ENCODE data around the gene XRN2. TPM values are rescaled to one million over a fixed set of nuclear protein-coding genes. Genes with fewer than 3 reads are reported as not detected.
"Not testable (repeated sequence)": the region's sequence is repeated elsewhere in the genome, so short reads cannot be mapped to it uniquely, and the experiment has no call there.

The XRN2 gene
- total RNA-seq, 1 experiment from 2014 or later, result 118 TPM

DNA sequence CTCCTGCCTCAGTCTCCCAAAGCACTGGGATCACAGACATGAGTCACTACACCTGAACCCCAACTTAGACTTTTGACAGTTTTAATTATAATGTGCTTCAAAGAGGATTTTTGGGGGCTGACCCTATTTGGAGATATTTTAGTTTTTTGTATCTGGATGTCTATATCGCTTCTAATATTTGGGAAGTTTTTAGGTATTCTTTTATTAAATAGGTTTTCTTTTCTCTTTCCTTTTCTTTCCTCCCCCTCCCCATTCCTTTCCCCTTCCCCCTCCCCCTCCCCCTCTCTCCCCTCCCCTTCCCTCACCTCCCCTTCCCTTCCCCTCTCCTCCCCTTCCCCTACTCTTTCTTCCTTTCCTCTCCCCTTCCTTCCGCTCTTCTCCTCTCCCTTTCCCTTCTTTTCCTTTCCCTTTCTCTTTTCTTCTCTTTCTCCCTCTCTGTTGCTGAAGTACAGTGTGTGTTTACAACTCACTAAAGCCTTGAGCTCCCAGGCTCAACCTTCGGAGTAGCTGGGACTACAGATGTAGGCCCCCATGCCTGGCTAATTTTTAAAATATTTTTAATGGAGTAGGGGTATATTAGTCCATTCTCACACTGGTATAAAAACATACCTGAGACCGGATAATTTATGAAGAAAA is 118.6 kb downstream of the XRN2 start (continued):
- TF ChIP-seq, protein P1, sequence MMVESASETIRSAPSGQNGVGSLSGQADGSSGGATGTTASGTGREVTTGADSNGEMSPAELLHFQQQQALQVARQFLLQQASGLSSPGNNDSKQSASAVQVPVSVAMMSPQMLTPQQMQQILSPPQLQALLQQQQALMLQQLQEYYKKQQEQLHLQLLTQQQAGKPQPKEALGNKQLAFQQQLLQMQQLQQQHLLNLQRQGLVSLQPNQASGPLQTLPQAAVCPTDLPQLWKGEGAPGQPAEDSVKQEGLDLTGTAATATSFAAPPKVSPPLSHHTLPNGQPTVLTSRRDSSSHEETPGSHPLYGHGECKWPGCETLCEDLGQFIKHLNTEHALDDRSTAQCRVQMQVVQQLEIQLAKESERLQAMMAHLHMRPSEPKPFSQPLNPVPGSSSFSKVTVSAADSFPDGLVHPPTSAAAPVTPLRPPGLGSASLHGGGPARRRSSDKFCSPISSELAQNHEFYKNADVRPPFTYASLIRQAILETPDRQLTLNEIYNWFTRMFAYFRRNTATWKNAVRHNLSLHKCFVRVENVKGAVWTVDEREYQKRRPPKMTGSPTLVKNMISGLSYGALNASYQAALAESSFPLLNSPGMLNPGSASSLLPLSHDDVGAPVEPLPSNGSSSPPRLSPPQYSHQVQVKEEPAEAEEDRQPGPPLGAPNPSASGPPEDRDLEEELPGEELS (CRISPR knock-in tag; IDR thresholded peaks at IDR 0.05), result no peak
- no peak for TF ChIP-seq SP1 (CRISPR knock-in tag; conservative IDR thresholded peaks at IDR 0.05)
- TF ChIP-seq, protein P2, sequence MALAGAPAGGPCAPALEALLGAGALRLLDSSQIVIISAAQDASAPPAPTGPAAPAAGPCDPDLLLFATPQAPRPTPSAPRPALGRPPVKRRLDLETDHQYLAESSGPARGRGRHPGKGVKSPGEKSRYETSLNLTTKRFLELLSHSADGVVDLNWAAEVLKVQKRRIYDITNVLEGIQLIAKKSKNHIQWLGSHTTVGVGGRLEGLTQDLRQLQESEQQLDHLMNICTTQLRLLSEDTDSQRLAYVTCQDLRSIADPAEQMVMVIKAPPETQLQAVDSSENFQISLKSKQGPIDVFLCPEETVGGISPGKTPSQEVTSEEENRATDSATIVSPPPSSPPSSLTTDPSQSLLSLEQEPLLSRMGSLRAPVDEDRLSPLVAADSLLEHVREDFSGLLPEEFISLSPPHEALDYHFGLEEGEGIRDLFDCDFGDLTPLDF (CRISPR knock-in tag; IDR thresholded peaks at IDR 0.05), result no peak
- no peak for TF ChIP-seq SMAD4 (CRISPR knock-in tag; IDR thresholded peaks at IDR 0.05)
- TF ChIP-seq KAT7 (CRISPR knock-in tag; IDR thresholded peaks at IDR 0.05; ENCODE audit: borderline replicate concordance), result no peak
- no peak for TF ChIP-seq ZNF396 (CRISPR knock-in tag; IDR thresholded peaks at IDR 0.05; ENCODE audit: borderline replicate concordance)
- TF ChIP-seq, protein P3, sequence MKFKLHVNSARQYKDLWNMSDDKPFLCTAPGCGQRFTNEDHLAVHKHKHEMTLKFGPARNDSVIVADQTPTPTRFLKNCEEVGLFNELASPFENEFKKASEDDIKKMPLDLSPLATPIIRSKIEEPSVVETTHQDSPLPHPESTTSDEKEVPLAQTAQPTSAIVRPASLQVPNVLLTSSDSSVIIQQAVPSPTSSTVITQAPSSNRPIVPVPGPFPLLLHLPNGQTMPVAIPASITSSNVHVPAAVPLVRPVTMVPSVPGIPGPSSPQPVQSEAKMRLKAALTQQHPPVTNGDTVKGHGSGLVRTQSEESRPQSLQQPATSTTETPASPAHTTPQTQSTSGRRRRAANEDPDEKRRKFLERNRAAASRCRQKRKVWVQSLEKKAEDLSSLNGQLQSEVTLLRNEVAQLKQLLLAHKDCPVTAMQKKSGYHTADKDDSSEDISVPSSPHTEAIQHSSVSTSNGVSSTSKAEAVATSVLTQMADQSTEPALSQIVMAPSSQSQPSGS (CRISPR knock-in tag; IDR thresholded peaks at IDR 0.05; ENCODE audit: borderline replicate concordance, low read depth), result no peak

DNA sequence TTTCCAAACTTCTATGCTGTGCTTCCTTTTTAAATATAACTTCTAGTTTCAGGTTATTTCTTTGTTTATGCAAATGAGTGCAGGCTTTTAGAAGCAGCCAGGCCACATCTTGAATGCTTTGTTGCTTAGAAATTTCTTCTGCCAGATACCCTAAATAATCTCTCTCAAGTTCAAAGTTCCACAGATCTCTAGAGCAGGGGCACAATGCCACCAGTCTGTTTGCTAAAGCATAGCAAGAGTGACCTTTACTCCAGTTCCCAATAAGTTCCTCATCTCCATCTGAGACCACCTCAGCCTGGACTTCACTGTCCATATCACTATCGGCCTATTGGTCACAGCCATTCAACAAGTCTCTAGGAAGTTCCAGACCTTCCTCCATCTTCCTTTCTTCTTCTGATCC is 120.6 kb downstream of the XRN2 start:
- H3K4me1 Mint-ChIP-seq, CTCF ChIA-PET: not testable (repeated sequence)
- H3K36me3 Mint-ChIP-seq, result peaks cover 11% of the 10 kb centered on the region; the same call in 1 of the 2 replicates

DNA sequence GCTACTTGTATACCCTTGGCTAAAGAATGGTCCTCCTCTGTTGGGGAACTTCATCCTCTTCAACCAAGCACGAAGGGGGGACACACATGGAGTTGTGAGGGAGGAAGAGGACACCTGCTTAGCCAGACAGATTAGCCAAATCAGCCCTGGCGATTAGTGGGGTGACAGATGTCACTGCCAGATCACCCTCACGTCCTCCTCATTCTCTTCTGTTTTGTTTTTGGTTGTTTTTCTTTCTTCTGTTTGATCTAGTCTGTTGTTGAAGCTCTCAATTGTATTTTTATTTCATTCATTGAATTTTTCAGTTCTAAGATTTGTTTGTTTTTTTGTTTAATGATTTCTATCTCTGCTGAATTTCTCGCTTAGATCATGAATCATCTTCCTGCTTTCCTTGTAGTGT is 121.7 kb downstream of the XRN2 start:
- H3K4me1 Mint-ChIP-seq, result no peaks in the 10 kb centered on the region
- no peak overlapping the region for H3K27ac Mint-ChIP-seq
- DNase-seq (ENCODE audit: low spot score) (no peak), ATAC-seq (no peak)
- no peaks in the 10 kb centered on the region; the same call in 1 of the 2 replicates for H3K27me3 Mint-ChIP-seq (ENCODE audit: low read depth)
- no peak overlapping the region for H3K4me3 Mint-ChIP-seq
- H3K36me3 Mint-ChIP-seq, result peaks cover 11% of the 10 kb centered on the region; the same call in 1 of the 2 replicates
- CTCF ChIA-PET, result no interaction called here
- POLR2A ChIA-PET, result no interaction called here
- peaks cover 27% of the 10 kb centered on the region for H3K9me3 Mint-ChIP-seq
- TF ChIP-seq, protein P4, sequence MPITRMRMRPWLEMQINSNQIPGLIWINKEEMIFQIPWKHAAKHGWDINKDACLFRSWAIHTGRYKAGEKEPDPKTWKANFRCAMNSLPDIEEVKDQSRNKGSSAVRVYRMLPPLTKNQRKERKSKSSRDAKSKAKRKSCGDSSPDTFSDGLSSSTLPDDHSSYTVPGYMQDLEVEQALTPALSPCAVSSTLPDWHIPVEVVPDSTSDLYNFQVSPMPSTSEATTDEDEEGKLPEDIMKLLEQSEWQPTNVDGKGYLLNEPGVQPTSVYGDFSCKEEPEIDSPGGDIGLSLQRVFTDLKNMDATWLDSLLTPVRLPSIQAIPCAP (CRISPR knock-in tag; IDR thresholded peaks at IDR 0.05), result no peak
- TF ChIP-seq, protein P5, sequence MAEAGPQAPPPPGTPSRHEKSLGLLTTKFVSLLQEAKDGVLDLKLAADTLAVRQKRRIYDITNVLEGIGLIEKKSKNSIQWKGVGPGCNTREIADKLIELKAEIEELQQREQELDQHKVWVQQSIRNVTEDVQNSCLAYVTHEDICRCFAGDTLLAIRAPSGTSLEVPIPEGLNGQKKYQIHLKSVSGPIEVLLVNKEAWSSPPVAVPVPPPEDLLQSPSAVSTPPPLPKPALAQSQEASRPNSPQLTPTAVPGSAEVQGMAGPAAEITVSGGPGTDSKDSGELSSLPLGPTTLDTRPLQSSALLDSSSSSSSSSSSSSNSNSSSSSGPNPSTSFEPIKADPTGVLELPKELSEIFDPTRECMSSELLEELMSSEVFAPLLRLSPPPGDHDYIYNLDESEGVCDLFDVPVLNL (CRISPR knock-in tag; IDR thresholded peaks at IDR 0.05; ENCODE audit: borderline replicate concordance, low read depth), result no peak
- TF ChIP-seq FOXJ3 (CRISPR knock-in tag; IDR thresholded peaks at IDR 0.05; ENCODE audit: borderline replicate concordance), result no peak
- TF ChIP-seq SMAD3 (CRISPR knock-in tag; IDR thresholded peaks at IDR 0.05; ENCODE audit: borderline replicate concordance), result no peak
- TF ChIP-seq, protein P6, sequence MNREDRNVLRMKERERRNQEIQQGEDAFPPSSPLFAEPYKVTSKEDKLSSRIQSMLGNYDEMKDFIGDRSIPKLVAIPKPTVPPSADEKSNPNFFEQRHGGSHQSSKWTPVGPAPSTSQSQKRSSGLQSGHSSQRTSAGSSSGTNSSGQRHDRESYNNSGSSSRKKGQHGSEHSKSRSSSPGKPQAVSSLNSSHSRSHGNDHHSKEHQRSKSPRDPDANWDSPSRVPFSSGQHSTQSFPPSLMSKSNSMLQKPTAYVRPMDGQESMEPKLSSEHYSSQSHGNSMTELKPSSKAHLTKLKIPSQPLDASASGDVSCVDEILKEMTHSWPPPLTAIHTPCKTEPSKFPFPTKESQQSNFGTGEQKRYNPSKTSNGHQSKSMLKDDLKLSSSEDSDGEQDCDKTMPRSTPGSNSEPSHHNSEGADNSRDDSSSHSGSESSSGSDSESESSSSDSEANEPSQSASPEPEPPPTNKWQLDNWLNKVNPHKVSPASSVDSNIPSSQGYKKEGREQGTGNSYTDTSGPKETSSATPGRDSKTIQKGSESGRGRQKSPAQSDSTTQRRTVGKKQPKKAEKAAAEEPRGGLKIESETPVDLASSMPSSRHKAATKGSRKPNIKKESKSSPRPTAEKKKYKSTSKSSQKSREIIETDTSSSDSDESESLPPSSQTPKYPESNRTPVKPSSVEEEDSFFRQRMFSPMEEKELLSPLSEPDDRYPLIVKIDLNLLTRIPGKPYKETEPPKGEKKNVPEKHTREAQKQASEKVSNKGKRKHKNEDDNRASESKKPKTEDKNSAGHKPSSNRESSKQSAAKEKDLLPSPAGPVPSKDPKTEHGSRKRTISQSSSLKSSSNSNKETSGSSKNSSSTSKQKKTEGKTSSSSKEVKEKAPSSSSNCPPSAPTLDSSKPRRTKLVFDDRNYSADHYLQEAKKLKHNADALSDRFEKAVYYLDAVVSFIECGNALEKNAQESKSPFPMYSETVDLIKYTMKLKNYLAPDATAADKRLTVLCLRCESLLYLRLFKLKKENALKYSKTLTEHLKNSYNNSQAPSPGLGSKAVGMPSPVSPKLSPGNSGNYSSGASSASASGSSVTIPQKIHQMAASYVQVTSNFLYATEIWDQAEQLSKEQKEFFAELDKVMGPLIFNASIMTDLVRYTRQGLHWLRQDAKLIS (CRISPR knock-in tag; IDR thresholded peaks at IDR 0.05; ENCODE audit: borderline replicate concordance), result no peak
- no peak for TF ChIP-seq CREM (CRISPR knock-in tag; IDR thresholded peaks at IDR 0.05)
- no peak for TF ChIP-seq CBFB (CRISPR knock-in tag; IDR thresholded peaks at IDR 0.05; ENCODE audit: low read depth)
- TF ChIP-seq ESRRA (CRISPR knock-in tag; IDR thresholded peaks at IDR 0.05; ENCODE audit: borderline replicate concordance), result no peak
- TF ChIP-seq, protein P7, sequence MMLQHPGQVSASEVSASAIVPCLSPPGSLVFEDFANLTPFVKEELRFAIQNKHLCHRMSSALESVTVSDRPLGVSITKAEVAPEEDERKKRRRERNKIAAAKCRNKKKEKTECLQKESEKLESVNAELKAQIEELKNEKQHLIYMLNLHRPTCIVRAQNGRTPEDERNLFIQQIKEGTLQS (CRISPR knock-in tag; conservative IDR thresholded peaks at IDR 0.05), result no peak

More for the DNA sequence above, 120.6 kb downstream of the XRN2 start:
- H3K4me3 Mint-ChIP-seq; H3K27me3 Mint-ChIP-seq (ENCODE audit: low read depth); DNase-seq (ENCODE audit: low spot score); POLR2A ChIA-PET; H3K27ac Mint-ChIP-seq; ATAC-seq: not testable (repeated sequence)
- peaks cover 34% of the 10 kb centered on the region for H3K9me3 Mint-ChIP-seq
